Endothelial cell of umbilical vein (primary cell): ENCODE data around the gene HUWE1.

ENCODE experiments used
- CTCF ChIP-seq, 2 donors: IDR thresholded peaks; 1 replicate in 1 of 2; 2 replicates in 1 of 2; pipeline ENCODE4 v1.5.1; 2011; ENCODE audit warnings: low read length in 2 of 2, mild to moderate bottlenecking in 2 of 2, moderate library complexity in 2 of 2, control low read depth in 1 of 2, inconsistent platforms in 1 of 2, low read depth in 1 of 2; ENCODE audit not compliant: insufficient read depth in 1 of 2; ENCODE audit errors: extremely low read depth in 1 of 2
- JUN ChIP-seq: IDR thresholded peaks from 2 replicates; pipeline ENCODE4 v1.6.1; 2011; ENCODE audit warnings: borderline replicate concordance, low read depth; ENCODE audit not compliant: insufficient read length, insufficient read depth

GRCh38 chrX:53686151-53686885 lies at the start of gene HUWE1:
- TF ChIP-seq CTCF (IDR thresholded peaks at IDR 0.05; ENCODE audit: extremely low read depth in 1 of 2, insufficient read depth in 1 of 2, low read depth in 1 of 2, low read length in 2 of 2) = no peak
- no peak for TF ChIP-seq JUN
